CD4-positive, alpha-beta memory T cell (primary cell): Measurements from ENCODE around the gene TRIP11. TPM values are rescaled to one million over a fixed set of nuclear protein-coding genes. Genes with fewer than 3 reads are reported as not detected.

Source experiments
- CTCF ChIA-PET: fragments of 350-600 bp; sonication (Branson Sonifier 250); formaldehyde crosslinking; loops from one replicate; lab custom pipeline; 2021; ENCODE audit warnings: inconsistent platforms; ENCODE audit not compliant: partially characterized antibody; lab: Charles Lee
- POLR2A ChIA-PET: fragments of 350-600 bp; sonication (Branson Sonifier 250); formaldehyde crosslinking; loops from one replicate; lab custom pipeline; 2021; ENCODE audit not compliant: partially characterized antibody; lab: Charles Lee
- DNase-seq, 5 donors: peaks; one replicate each; pipeline versions ENCODE4 v3.0.0 to v3.0.0-alpha.2; 2020 to 2022; ENCODE audit warnings: mixed read lengths in 1 of 5
- H3K27ac ChIP-seq: one replicate; pipeline ENCODE4 v1.7.0; 2013; ENCODE audit warnings: low read depth, low read length
- H3K27me3 ChIP-seq: 2 replicates; pipeline ENCODE4 v1.7.0; 2013; ENCODE audit warnings: mild to moderate bottlenecking, low read length, moderate library complexity; ENCODE audit not compliant: insufficient read depth
- H3K36me3 ChIP-seq: 2 replicates; pipeline ENCODE4 v1.7.0; 2013; ENCODE audit warnings: mild to moderate bottlenecking, low read length, moderate library complexity; ENCODE audit not compliant: insufficient read depth
- H3K4me1 ChIP-seq: 2 replicates; pipeline ENCODE4 v1.7.0; 2013; ENCODE audit warnings: mild to moderate bottlenecking, low read length, moderate library complexity; ENCODE audit not compliant: insufficient read depth
- H3K4me3 ChIP-seq, 2 donors: one replicate each; pipeline ENCODE4 v1.7.0; 2013; ENCODE audit warnings: low read length in 2 of 2, mild to moderate bottlenecking in 1 of 2
- H3K9me3 ChIP-seq, 2 donors: one replicate each; pipeline ENCODE4 v1.7.0; 2013; ENCODE audit warnings: low read length in 2 of 2, control low read depth in 1 of 2; ENCODE audit not compliant: control insufficient read depth in 1 of 2
- H3K27ac Mint-ChIP-seq, 7 donors: one replicate each; pipeline ENCODE4 v1.8.0; 2020 to 2021; ENCODE audit warnings: mixed read lengths in 7 of 7, mild to moderate bottlenecking in 6 of 7, inconsistent platforms in 3 of 7, moderate library complexity in 3 of 7
- H3K27me3 Mint-ChIP-seq, 2 donors: one replicate each; pipeline ENCODE4 v1.8.0; 2020 to 2021; ENCODE audit warnings: mixed read lengths in 2 of 2
- H3K36me3 Mint-ChIP-seq, 2 donors: one replicate each; pipeline ENCODE4 v1.8.0; 2020 to 2021; ENCODE audit warnings: mixed read lengths in 2 of 2, inconsistent platforms in 1 of 2, mild to moderate bottlenecking in 1 of 2
- H3K4me1 Mint-ChIP-seq, 4 donors: one replicate each; pipeline ENCODE4 v1.8.0; 2020 to 2021; ENCODE audit warnings: mixed read lengths in 4 of 4, mild to moderate bottlenecking in 1 of 4
- H3K4me3 Mint-ChIP-seq, 8 donors: one replicate each; pipeline ENCODE4 v1.8.0; 2020 to 2021; ENCODE audit warnings: mixed read lengths in 8 of 8, mild to moderate bottlenecking in 7 of 8, moderate library complexity in 6 of 8, inconsistent platforms in 3 of 8
- H3K9me3 Mint-ChIP-seq, 8 donors: one replicate each; pipeline ENCODE4 v1.8.0; 2020 to 2021; ENCODE audit warnings: mixed read lengths in 8 of 8, mild to moderate bottlenecking in 5 of 8, inconsistent platforms in 3 of 8, moderate library complexity in 1 of 8
- intact Hi-C: fragments of 100-400 bp; cut with micrococcal nuclease; formaldehyde crosslinking; loops from one replicate; pipeline ENCODE4 v1.15.1; 2023
- polyA plus RNA-seq, 2 donors: library from polyadenylated mRNA; unstranded; fragments of 300-500 nt; fragmentation: Illumina TruSeq; gene quantifications; one replicate each; pipeline ENCODE4 v1.2.3, GENCODE V29; 2021
- total RNA-seq, 2 experiments: library from RNA; stranded (reverse); gene quantifications; one replicate each; pipeline ENCODE4 v1.2.3, GENCODE V29; 2021

Gene TRIP11
- total and polyA plus RNA-seq, 4 experiments from 2014 or later, result 24.6 to 77.2 (median 68.3) TPM

GRCh38 chr14:92012121-92012748, 27.6 kb downstream of the TRIP11 start:
- Histone ChIP-seq H3K27ac (no peak overlapping the region), H3K9me3 (no peaks in the 10 kb centered on the region), H3K27me3 (no peaks in the 10 kb centered on the region), H3K36me3 (peaks cover 40% of the 10 kb centered on the region), H3K4me3 (no peak overlapping the region), H3K4me1 (no peaks in the 10 kb centered on the region)
- ChIA-PET CTCF (interaction anchor here (1.0 to 1.4 kb wide), 2 partner anchors 94 to 363 kb away, joined by 3 read pairs; partner anchors contain the start of gene ATXN3), POLR2A (interaction anchor here (1.3 kb wide), 1 partner anchor 9 kb away, joined by 3 read pairs; no protein-coding TSS in a partner anchor)
- H3K4me1 Mint-ChIP-seq, result peaks cover 7 to 15% (median 11%) of the 10 kb centered on the region in 4 donors
- no peaks in the 10 kb centered on the region for H3K27me3 Mint-ChIP-seq
- DNase-seq, result no peak
- H3K27ac Mint-ChIP-seq, result peak overlapping the region in 4 of 7 donors; percentile 3 to 77 (median 66)
- intact Hi-C loops, result no loop called here
- peaks cover 61 to 77% of the 10 kb centered on the region in 2 donors for H3K36me3 Mint-ChIP-seq
- no peak overlapping the region for H3K4me3 Mint-ChIP-seq
- H3K9me3 Mint-ChIP-seq, result no peaks in the 10 kb centered on the region

- intact Hi-C loops, result no loop called here
- Mint-ChIP-seq H3K4me1 (peaks cover 9 to 16% (median 12%) of the 10 kb centered on the region in 4 donors), H3K4me3 (no peak overlapping the region), H3K27ac (peak overlapping the region in 2 of 7 donors; percentile 11 to 15), H3K27me3 (no peaks in the 10 kb centered on the region), H3K9me3 (no peaks in the 10 kb centered on the region), H3K36me3 (peaks cover 57 to 72% of the 10 kb centered on the region in 2 donors)
- no peaks in the 10 kb centered on the region for H3K27me3 ChIP-seq
- POLR2A ChIA-PET, result interaction anchor here (2.0 kb wide), 1 partner anchor 29 kb away, joined by 4 read pairs; the partner anchor contains the start of gene TRIP11
- no peaks in the 10 kb centered on the region for H3K9me3 ChIP-seq
- H3K4me3 ChIP-seq, result no peak overlapping the region
- CTCF ChIA-PET, result interaction anchor here (0.6 to 4.5 kb wide), 2 partner anchors 12 to 14 kb away, joined by 3 to 21 read pairs; no protein-coding TSS in a partner anchor
- no peak overlapping the region for H3K27ac ChIP-seq
- DNase-seq, result no peak
- peaks cover 4% of the 10 kb centered on the region for H3K4me1 ChIP-seq
- peaks cover 33% of the 10 kb centered on the region for H3K36me3 ChIP-seq
Observed at GRCh38 chr14:92010644-92011043, 29.2 kb downstream of the TRIP11 start.

DNA sequence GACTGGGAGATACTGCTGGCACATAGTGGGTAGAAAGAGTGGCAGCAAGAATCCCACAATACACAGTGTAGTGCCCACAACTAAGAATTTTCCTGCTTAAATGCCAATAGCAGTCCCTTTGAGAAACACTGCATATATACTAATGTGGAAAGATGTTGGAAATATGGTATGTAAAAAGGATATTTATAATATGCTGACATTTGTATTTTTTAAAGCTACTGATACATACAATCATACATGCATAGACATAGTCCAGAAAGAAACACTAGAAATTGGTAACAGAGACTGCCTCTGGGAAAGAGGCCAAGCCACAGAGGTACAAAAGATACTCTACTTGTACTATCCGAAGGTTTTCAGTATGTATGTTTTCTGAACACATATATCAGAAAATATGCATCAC, 30.3 kb downstream of the TRIP11 start:
- CTCF ChIA-PET, result interaction anchor here (4.5 kb wide), 1 partner anchor 13 kb away, joined by 21 read pairs; no protein-coding TSS in a partner anchor
- H3K9me3 Mint-ChIP-seq, result no peaks in the 10 kb centered on the region
- POLR2A ChIA-PET, result interaction anchor here (2.0 kb wide), 1 partner anchor 30 kb away, joined by 4 read pairs; the partner anchor contains the start of gene TRIP11

GRCh38 chr14:92005019-92005418, 34.8 kb downstream of the TRIP11 start:
- no peaks in the 10 kb centered on the region for H3K27me3 ChIP-seq
- H3K36me3 ChIP-seq, result peaks cover 10% of the 10 kb centered on the region
- H3K27ac ChIP-seq, result no peak overlapping the region
- H3K4me3 ChIP-seq, result no peak overlapping the region
- Mint-ChIP-seq H3K9me3 (no peaks in the 10 kb centered on the region), H3K27ac (peak overlapping the region; percentile 5 to 88 (median 80)), H3K4me3 (peak overlapping the region; percentile 39 to 84 (median 71)), H3K4me1 (peaks cover 23 to 40% (median 31%) of the 10 kb centered on the region in 4 donors), H3K36me3 (peaks cover 45 to 46% of the 10 kb centered on the region in 2 donors), H3K27me3 (no peaks in the 10 kb centered on the region)
- ChIA-PET CTCF (interaction anchor here (0.9 to 1.9 kb wide), 5 partner anchors 8 to 109 kb away, joined by 3 to 19 read pairs (median 3); no protein-coding TSS in a partner anchor), POLR2A (interaction anchor here (1.7 to 1.9 kb wide), 2 partner anchors 8 to 35 kb away, joined by 6 to 7 read pairs; partner anchors contain the start of gene TRIP11)
- H3K9me3 ChIP-seq, result no peaks in the 10 kb centered on the region
- intact Hi-C loops, result no loop called here
- DNase-seq, result peak in 4 of 5 donors; percentile 14 to 20 (median 18)
- H3K4me1 ChIP-seq, result peaks cover 37% of the 10 kb centered on the region

More for the DNA sequence above, 30.3 kb downstream of the TRIP11 start:
- Histone ChIP-seq H3K9me3 (no peaks in the 10 kb centered on the region), H3K27me3 (no peaks in the 10 kb centered on the region), H3K4me1 (peaks cover 15% of the 10 kb centered on the region), H3K27ac (no peak overlapping the region), H3K36me3 (peaks cover 29% of the 10 kb centered on the region), H3K4me3 (no peak overlapping the region)
- peaks cover 18 to 27% (median 21%) of the 10 kb centered on the region in 4 donors for H3K4me1 Mint-ChIP-seq
- intact Hi-C loops, result no loop called here
- no peak overlapping the region for H3K27ac Mint-ChIP-seq
- no peak overlapping the region for H3K4me3 Mint-ChIP-seq
- peaks cover 66 to 75% of the 10 kb centered on the region in 2 donors for H3K36me3 Mint-ChIP-seq
- no peaks in the 10 kb centered on the region for H3K27me3 Mint-ChIP-seq
- DNase-seq, result no peak

DNA sequence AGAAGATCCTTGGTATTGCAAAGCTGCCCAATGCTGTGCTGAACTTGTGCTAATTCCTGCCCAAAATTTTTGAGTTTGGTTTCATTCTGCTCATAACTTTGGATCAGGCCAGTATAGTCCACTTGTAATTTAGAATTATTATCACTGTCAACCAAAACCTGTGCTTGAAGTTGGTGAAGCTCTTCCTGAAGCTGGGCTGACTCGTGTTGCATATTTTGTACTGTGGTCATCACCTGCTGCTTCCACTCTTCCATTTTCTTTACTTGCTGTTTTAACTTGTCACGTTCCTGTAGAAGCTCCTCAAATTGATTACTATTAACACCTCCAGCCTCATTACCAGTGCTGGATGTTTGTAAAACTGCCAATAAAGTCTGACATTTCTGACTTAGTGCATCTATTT, 35.8 kb downstream of the TRIP11 start:
- ChIA-PET POLR2A (interaction anchor here (0.6 to 1.9 kb wide), 3 partner anchors 9 to 670 kb away, joined by 3 to 7 read pairs (median 3); partner anchors contain the start of gene TRIP11), CTCF (interaction anchor here (0.9 to 1.3 kb wide), 3 partner anchors 11 to 108 kb away, joined by 3 read pairs; no protein-coding TSS in a partner anchor)
- Histone ChIP-seq H3K4me1 (peaks cover 46% of the 10 kb centered on the region), H3K36me3 (peaks cover 10% of the 10 kb centered on the region), H3K27me3 (no peaks in the 10 kb centered on the region), H3K4me3 (no peak overlapping the region), H3K9me3 (no peaks in the 10 kb centered on the region), H3K27ac (no peak overlapping the region)
- intact Hi-C loops, result no loop called here
- peaks cover 30 to 50% (median 40%) of the 10 kb centered on the region in 4 donors for H3K4me1 Mint-ChIP-seq
- H3K27ac Mint-ChIP-seq, result peak overlapping the region in 6 of 7 donors; percentile 33 to 80 (median 71)
- no peak for DNase-seq
- peak overlapping the region in 1 of 8 donors; percentile 23 for H3K4me3 Mint-ChIP-seq
- no peaks in the 10 kb centered on the region for H3K27me3 Mint-ChIP-seq
- H3K36me3 Mint-ChIP-seq, result peaks cover 41 to 43% of the 10 kb centered on the region in 2 donors
- no peaks in the 10 kb centered on the region for H3K9me3 Mint-ChIP-seq

- Mint-ChIP-seq H3K4me3 (peak overlapping the region; percentile 31 to 76 (median 70)), H3K27ac (peak overlapping the region; percentile 1 to 89 (median 54)), H3K36me3 (peaks cover 17 to 32% of the 10 kb centered on the region in 2 donors), H3K9me3 (no peaks in the 10 kb centered on the region), H3K4me1 (peaks cover 38 to 52% (median 45%) of the 10 kb centered on the region in 4 donors), H3K27me3 (no peaks in the 10 kb centered on the region)
- Histone ChIP-seq H3K27me3 (no peaks in the 10 kb centered on the region), H3K4me1 (peaks cover 52% of the 10 kb centered on the region), H3K36me3 (no peaks in the 10 kb centered on the region), H3K9me3 (no peaks in the 10 kb centered on the region), H3K4me3 (no peak overlapping the region), H3K27ac (no peak overlapping the region)
- DNase-seq, result peak in 2 of 5 donors; percentile 4 to 9
- intact Hi-C loops, result loop anchor here (5.0 to 10.0 kb wide), 2 partner anchors 347 to 514 kb away; no protein-coding TSS in a partner anchor
- ChIA-PET POLR2A (interaction anchor here (0.8 kb wide), 1 partner anchor 41 kb away, joined by 3 read pairs; no protein-coding TSS in a partner anchor), CTCF (interaction anchor here (0.9 kb wide), 1 partner anchor 41 kb away, joined by 3 read pairs; the partner anchor contains the start of gene TRIP11)
Observed at GRCh38 chr14:91998667-91999570, 40.9 kb downstream of the TRIP11 start.
